ENCODE data around the gene DIS3L2.

Gene DIS3L2

GRCh38 chr2:232342635-232343565 is 381.4 kb downstream of the DIS3L2 start:
- Histone ChIP-seq H3K27me3 (replicated peaks; ENCODE audit: control insufficient read depth, insufficient read depth, low read length) (peaks cover 12% of the 10 kb centered on the region), H3K9me3 (ENCODE audit: control insufficient read depth, low read length) (no peaks in the 10 kb centered on the region), H3K36me3 (ENCODE audit: control insufficient read depth, insufficient read depth, low read length, severe bottlenecking) (no peaks in the 10 kb centered on the region), H3K4me1 (ENCODE audit: control insufficient read depth, insufficient read depth, low read length) (no peaks in the 10 kb centered on the region), H3K4me3 (ENCODE audit: low read length) (no peak overlapping the region), H3K9ac (ENCODE audit: low read length) (no peak overlapping the region)
- DNase-seq (ENCODE audit: low read depth) = no peak

DNA sequence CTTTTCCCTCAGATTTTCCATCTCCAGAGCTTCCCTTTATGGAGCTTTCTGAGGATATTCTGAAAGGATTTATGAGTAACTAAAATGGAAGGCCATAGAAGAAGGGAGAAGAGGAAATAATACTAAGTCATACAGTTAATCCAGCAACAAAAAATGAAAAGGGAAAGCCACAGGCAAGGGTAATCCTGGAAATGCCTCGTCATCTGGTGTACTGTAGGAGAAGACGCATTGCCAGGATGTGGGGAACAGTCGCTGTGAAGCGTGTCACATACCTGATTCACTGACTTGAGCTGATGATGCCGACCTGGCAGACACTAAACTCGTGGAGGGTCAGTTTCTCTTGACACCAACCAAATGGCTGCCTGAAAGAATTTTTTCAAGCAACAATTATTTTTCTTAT is 382.3 kb downstream of the DIS3L2 start:
- Histone ChIP-seq H3K27me3 (replicated peaks; ENCODE audit: control insufficient read depth, insufficient read depth, low read length) (peaks cover 21% of the 10 kb centered on the region), H3K4me1 (ENCODE audit: control insufficient read depth, insufficient read depth, low read length) (no peaks in the 10 kb centered on the region), H3K9ac (ENCODE audit: low read length) (no peak overlapping the region), H3K9me3 (ENCODE audit: control insufficient read depth, low read length) (no peaks in the 10 kb centered on the region), H3K4me3 (ENCODE audit: low read length) (no peak overlapping the region), H3K36me3 (ENCODE audit: control insufficient read depth, insufficient read depth, low read length, severe bottlenecking) (no peaks in the 10 kb centered on the region)
- no peak for DNase-seq (ENCODE audit: low read depth)

DNA sequence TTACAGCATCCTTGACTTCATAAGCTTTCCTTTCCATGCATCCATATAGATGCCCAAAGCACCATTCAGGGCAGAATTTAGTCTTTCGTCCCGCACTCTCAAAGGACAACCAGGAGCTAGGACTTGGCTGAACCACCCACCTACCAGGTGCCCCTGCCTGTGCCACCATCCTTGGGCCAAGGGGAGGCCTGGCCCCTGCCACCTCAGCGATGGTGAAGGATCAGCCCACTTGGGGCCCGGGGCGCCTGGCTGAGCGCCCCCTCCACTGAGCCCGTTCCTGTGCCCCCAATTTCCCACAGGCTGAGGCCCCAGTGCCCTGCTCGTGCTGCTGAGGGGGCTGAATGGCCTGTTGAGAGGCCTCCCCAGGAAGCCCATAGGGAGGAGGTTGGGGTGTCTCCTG is 383.7 kb downstream of the DIS3L2 start:
- H3K4me3 ChIP-seq (ENCODE audit: low read length) = no peak overlapping the region
- peaks cover 35% of the 10 kb centered on the region for H3K27me3 ChIP-seq (replicated peaks; ENCODE audit: control insufficient read depth, insufficient read depth, low read length)
- no peak for DNase-seq (ENCODE audit: low read depth)
- H3K4me1 ChIP-seq (ENCODE audit: control insufficient read depth, insufficient read depth, low read length) = no peaks in the 10 kb centered on the region
- H3K36me3 ChIP-seq (ENCODE audit: control insufficient read depth, insufficient read depth, low read length, severe bottlenecking) = no peaks in the 10 kb centered on the region
- no peaks in the 10 kb centered on the region for H3K9me3 ChIP-seq (ENCODE audit: control insufficient read depth, low read length)
- no peak overlapping the region for H3K9ac ChIP-seq (ENCODE audit: low read length)

GRCh38 chr2:232347369-232347768 is 385.9 kb downstream of the DIS3L2 start:
- Histone ChIP-seq H3K27me3 (replicated peaks; ENCODE audit: control insufficient read depth, insufficient read depth, low read length) (peaks cover 53% of the 10 kb centered on the region), H3K9ac (ENCODE audit: low read length) (no peak overlapping the region), H3K36me3 (ENCODE audit: control insufficient read depth, insufficient read depth, low read length, severe bottlenecking) (no peaks in the 10 kb centered on the region), H3K4me1 (ENCODE audit: control insufficient read depth, insufficient read depth, low read length) (no peaks in the 10 kb centered on the region), H3K4me3 (ENCODE audit: low read length) (no peak overlapping the region), H3K9me3 (ENCODE audit: control insufficient read depth, low read length) (no peaks in the 10 kb centered on the region)
- DNase-seq (ENCODE audit: low read depth) = no peak

- DNase-seq (ENCODE audit: low read depth) = no peak
- Histone ChIP-seq H3K27me3 (replicated peaks; ENCODE audit: control insufficient read depth, insufficient read depth, low read length) (peaks cover 69% of the 10 kb centered on the region), H3K9ac (ENCODE audit: low read length) (no peak overlapping the region), H3K9me3 (ENCODE audit: control insufficient read depth, low read length) (no peaks in the 10 kb centered on the region), H3K36me3 (ENCODE audit: control insufficient read depth, insufficient read depth, low read length, severe bottlenecking) (no peaks in the 10 kb centered on the region), H3K4me3 (ENCODE audit: low read length) (no peak overlapping the region), H3K4me1 (ENCODE audit: control insufficient read depth, insufficient read depth, low read length) (no peaks in the 10 kb centered on the region)
Observed at GRCh38 chr2:232348936-232349335, 387.4 kb downstream of the DIS3L2 start.

- DNase-seq (ENCODE audit: low read depth) = no peak
- Histone ChIP-seq H3K36me3 (ENCODE audit: control insufficient read depth, insufficient read depth, low read length, severe bottlenecking) (no peaks in the 10 kb centered on the region), H3K4me3 (ENCODE audit: low read length) (no peak overlapping the region), H3K4me1 (ENCODE audit: control insufficient read depth, insufficient read depth, low read length) (no peaks in the 10 kb centered on the region), H3K27me3 (replicated peaks; ENCODE audit: control insufficient read depth, insufficient read depth, low read length) (peaks cover 70% of the 10 kb centered on the region), H3K9ac (ENCODE audit: low read length) (no peak overlapping the region), H3K9me3 (ENCODE audit: control insufficient read depth, low read length) (no peaks in the 10 kb centered on the region)
Observed at GRCh38 chr2:232349546-232349945, 388.0 kb downstream of the DIS3L2 start.

- no peak for DNase-seq (ENCODE audit: low read depth)
- Histone ChIP-seq H3K9me3 (ENCODE audit: control insufficient read depth, low read length) (no peaks in the 10 kb centered on the region), H3K36me3 (ENCODE audit: control insufficient read depth, insufficient read depth, low read length, severe bottlenecking) (no peaks in the 10 kb centered on the region), H3K4me1 (ENCODE audit: control insufficient read depth, insufficient read depth, low read length) (no peaks in the 10 kb centered on the region), H3K4me3 (ENCODE audit: low read length) (no peak overlapping the region), H3K9ac (ENCODE audit: low read length) (no peak overlapping the region), H3K27me3 (replicated peaks; ENCODE audit: control insufficient read depth, insufficient read depth, low read length) (peaks cover 70% of the 10 kb centered on the region)
Observed at GRCh38 chr2:232349946-232350635, 388.6 kb downstream of the DIS3L2 start.

DNA sequence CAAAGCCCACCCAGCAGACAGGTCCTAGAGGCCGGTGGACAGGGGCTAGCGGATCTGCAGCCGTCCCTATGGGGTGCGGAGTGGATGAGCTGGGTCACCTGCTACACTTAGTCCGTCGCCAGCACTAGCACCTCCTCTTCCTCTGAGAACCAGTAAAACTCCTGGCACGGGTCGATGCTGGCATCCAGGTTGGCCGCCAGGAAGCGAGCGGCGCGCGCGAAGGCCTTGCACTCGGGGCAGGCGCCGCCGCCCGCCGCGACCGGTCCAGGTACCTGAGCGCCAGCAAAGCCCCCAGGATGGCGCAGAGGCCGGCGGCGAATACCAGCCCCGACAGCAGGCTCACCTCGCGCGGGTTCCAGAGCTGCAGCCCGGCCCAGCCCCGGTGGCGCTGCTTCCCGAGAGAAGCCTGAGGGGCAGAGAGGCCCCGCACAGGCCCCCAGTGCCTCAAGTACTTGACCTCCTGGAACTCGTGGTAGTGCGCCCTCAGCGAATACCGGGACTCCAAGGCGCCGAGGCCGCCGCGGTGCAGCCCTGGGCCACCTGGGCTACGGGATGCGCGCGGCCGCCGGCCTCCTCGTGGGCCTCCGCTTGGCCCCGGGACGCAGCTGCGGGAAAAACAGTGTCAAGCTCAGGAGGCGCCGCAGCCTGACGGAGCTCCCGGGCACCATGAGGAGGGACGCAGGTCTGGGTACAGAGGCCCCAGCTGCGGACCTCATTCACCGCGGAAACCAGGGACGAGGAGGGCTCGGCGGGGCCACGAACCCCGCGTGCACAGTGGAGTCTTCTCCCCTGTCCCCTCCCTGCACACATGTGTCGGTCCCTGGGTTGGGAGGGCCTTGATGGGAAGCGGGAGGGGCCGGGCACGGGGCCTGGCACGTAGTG is 389.5 kb downstream of the DIS3L2 start:
- Histone ChIP-seq H3K27me3 (replicated peaks; ENCODE audit: control insufficient read depth, insufficient read depth, low read length) (peaks cover 70% of the 10 kb centered on the region), H3K4me1 (ENCODE audit: control insufficient read depth, insufficient read depth, low read length) (no peaks in the 10 kb centered on the region), H3K4me3 (ENCODE audit: low read length) (no peak overlapping the region), H3K36me3 (ENCODE audit: control insufficient read depth, insufficient read depth, low read length, severe bottlenecking) (no peaks in the 10 kb centered on the region), H3K9me3 (ENCODE audit: control insufficient read depth, low read length) (no peaks in the 10 kb centered on the region), H3K9ac (ENCODE audit: low read length) (no peak overlapping the region)
- no peak for DNase-seq (ENCODE audit: low read depth)

GRCh38 chr2:232351686-232352510 is 390.4 kb downstream of the DIS3L2 start:
- H3K9me3 ChIP-seq (ENCODE audit: control insufficient read depth, low read length) = no peaks in the 10 kb centered on the region
- no peak for DNase-seq (ENCODE audit: low read depth)
- H3K36me3 ChIP-seq (ENCODE audit: control insufficient read depth, insufficient read depth, low read length, severe bottlenecking) = no peaks in the 10 kb centered on the region
- no peak overlapping the region for H3K4me3 ChIP-seq (ENCODE audit: low read length)
- H3K9ac ChIP-seq (ENCODE audit: low read length) = no peak overlapping the region
- peaks cover 70% of the 10 kb centered on the region for H3K27me3 ChIP-seq (replicated peaks; ENCODE audit: control insufficient read depth, insufficient read depth, low read length)
- no peaks in the 10 kb centered on the region for H3K4me1 ChIP-seq (ENCODE audit: control insufficient read depth, insufficient read depth, low read length)

DNA sequence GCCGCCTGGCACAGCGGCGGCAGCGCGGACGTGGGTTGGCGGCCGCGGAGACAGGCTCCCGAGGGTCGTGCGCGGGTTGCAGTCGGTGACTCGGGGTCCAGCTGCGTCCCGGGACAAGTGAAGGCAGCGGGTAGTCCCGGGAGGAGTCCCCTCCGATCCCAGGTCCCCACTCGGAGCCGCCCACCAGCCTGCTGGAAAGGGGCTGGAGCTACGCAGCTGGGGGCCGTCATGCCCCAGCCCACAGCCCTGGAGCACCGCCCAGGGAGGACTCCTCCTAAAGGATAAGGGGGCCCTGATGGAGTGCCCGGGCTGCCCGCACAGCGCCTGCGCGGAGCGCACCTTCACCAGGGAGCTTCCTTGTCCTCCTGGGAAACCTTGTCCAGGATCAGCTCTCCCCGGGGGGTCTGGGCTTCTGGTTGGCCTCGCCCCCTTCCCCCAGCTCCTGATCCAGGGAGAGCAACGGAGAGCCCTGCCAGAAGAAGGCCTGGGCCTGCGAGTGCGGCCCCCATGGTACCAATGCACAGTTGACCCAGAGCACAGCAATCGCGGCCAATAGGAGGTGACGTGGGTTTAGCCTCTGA is 391.1 kb downstream of the DIS3L2 start:
- Histone ChIP-seq H3K4me1 (ENCODE audit: control insufficient read depth, insufficient read depth, low read length) (no peaks in the 10 kb centered on the region), H3K4me3 (ENCODE audit: low read length) (no peak overlapping the region), H3K36me3 (ENCODE audit: control insufficient read depth, insufficient read depth, low read length, severe bottlenecking) (no peaks in the 10 kb centered on the region), H3K27me3 (replicated peaks; ENCODE audit: control insufficient read depth, insufficient read depth, low read length) (peaks cover 64% of the 10 kb centered on the region), H3K9me3 (ENCODE audit: control insufficient read depth, low read length) (no peaks in the 10 kb centered on the region), H3K9ac (ENCODE audit: low read length) (no peak overlapping the region)
- no peak for DNase-seq (ENCODE audit: low read depth)
